Sigmoid colon (tissue), 4 donors: Measurements from ENCODE around the gene RNF4.

ENCODE experiments used
- EP300 ChIP-seq, 4 donors: sonication (generic); formaldehyde crosslinking; IDR thresholded peaks; one replicate each; pipeline ENCODE4 v1.6.1; 2017; ENCODE audit warnings: antibody characterized with exemption in 4 of 4
- POLR2A ChIP-seq, 2 donors: fragments of 450-650 bp; IDR thresholded peaks; one replicate each; pipeline ENCODE4 v1.6.1; 2016; ENCODE audit warnings: antibody characterized with exemption in 2 of 2, mild to moderate bottlenecking in 2 of 2, moderate library complexity in 2 of 2
- POLR2AphosphoS5 ChIP-seq, 4 donors: sonication (generic); formaldehyde crosslinking; IDR thresholded peaks; one replicate each; pipeline ENCODE4 v1.6.1; 2017; ENCODE audit warnings: antibody characterized with exemption in 4 of 4
- TF ChIP-seq, protein P1 (sequence below), 4 experiments: fragments of 450-650 bp in 3 of 4; fragments of 200-600 bp in 1 of 4; IDR thresholded peaks; one replicate each; pipeline ENCODE4 v1.5.1; 2016 to 2019; ENCODE audit warnings: antibody characterized with exemption in 4 of 4, mild to moderate bottlenecking in 3 of 4, moderate library complexity in 2 of 4

DNA sequence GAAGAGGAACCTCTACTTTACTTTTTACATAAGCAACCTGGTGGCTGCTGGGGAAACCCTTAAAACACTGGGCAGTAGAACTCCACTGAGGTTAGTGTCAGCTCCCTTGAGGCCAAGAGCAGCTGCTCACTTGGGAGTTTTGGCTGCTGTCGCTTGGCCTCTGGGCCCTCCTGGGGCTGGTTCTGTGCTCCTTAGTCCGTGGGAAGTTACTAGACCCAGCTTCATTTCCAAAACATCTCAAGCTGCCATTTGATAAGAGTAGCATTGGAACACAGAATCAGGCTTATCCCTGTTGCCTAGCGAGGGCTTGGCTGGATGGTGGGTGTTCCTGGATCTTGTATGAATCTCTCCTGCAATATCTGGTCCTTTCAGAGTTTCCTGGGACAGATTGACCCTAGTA, 26.1 kb downstream of the RNF4 start:
- TF ChIP-seq, protein P1, sequence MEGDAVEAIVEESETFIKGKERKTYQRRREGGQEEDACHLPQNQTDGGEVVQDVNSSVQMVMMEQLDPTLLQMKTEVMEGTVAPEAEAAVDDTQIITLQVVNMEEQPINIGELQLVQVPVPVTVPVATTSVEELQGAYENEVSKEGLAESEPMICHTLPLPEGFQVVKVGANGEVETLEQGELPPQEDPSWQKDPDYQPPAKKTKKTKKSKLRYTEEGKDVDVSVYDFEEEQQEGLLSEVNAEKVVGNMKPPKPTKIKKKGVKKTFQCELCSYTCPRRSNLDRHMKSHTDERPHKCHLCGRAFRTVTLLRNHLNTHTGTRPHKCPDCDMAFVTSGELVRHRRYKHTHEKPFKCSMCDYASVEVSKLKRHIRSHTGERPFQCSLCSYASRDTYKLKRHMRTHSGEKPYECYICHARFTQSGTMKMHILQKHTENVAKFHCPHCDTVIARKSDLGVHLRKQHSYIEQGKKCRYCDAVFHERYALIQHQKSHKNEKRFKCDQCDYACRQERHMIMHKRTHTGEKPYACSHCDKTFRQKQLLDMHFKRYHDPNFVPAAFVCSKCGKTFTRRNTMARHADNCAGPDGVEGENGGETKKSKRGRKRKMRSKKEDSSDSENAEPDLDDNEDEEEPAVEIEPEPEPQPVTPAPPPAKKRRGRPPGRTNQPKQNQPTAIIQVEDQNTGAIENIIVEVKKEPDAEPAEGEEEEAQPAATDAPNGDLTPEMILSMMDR (IDR thresholded peaks at IDR 0.05), result no peak
- TF ChIP-seq EP300 (IDR thresholded peaks at IDR 0.05) (no peak), POLR2A (IDR thresholded peaks at IDR 0.05) (no peak), POLR2AphosphoS5 (IDR thresholded peaks at IDR 0.05) (no peak)
